K562 (cell line): ENCODE data around the gene NTM. TPM values are rescaled to one million over a fixed set of nuclear protein-coding genes. Genes with fewer than 3 reads are reported as not detected.

Experiments used
- ATAC-seq: fragments of 200-7000 bp; cut with Tn5 transposase; 3 replicates; pipeline ENCODE4 v1.9.1; 2020; ENCODE audit warnings: moderate library complexity
- BruUV-seq: library from RNA; stranded (reverse); fragments of 400-500 nt; replicated peaks from 2 replicates; lab custom pipeline; 2021; lab: Mats Ljungman, UMichigan
- CTCF ChIA-PET: fragments of 300-600 bp; formaldehyde crosslinking; extraction: SDS; loops from one replicate; lab custom pipeline; 2021; ENCODE audit warnings: low intra/inter-chr PET ratio; lab: Yijun Ruan, JAX
- POLR2A ChIA-PET: fragments of 300-600, 350-650 bp; sonication (Branson Sonifier 250); formaldehyde crosslinking; extraction: SDS; loops from one replicate; lab custom pipeline; 2021; ENCODE audit warnings: antibody characterized with exemption, inconsistent platforms; lab: Yijun Ruan, JAX
- DNase-seq, 4 experiments: peaks; one replicate each; pipeline versions ENCODE4 v3.0.0 to v3.0.0-alpha.2; 2011 to 2018; ENCODE audit warnings: low spot score in 3 of 4, mixed read lengths in 3 of 4; ENCODE audit errors: extremely low read depth in 1 of 4
- FAIRE-seq: peaks from 2 replicates; lab custom pipeline; 2011; peaks lifted over from hg19 to GRCh38; lab: Jason Lieb, UNC
- H2AFZ ChIP-seq: 2 replicates; pipeline ENCODE4 v1.6.0; 2011; ENCODE audit warnings: low read depth, low read length, control low read depth, inconsistent platforms
- H3K27ac ChIP-seq: fragments of 200-600 bp; 3 replicates; pipeline ENCODE4 v1.8.0; 2011; ENCODE audit warnings: low read depth, mild to moderate bottlenecking, control low read depth, inconsistent platforms, low read length, moderate library complexity, mixed read lengths; ENCODE audit errors: extremely low read depth
- H3K27me3 ChIP-seq, 2 experiments: fragments of 300-600 bp in 1 of 2; 2 replicates in 1 of 2; 3 replicates in 1 of 2; pipeline versions ENCODE4 v1.6.0 to v1.8.0; 2011; ENCODE audit warnings: inconsistent platforms in 2 of 2, low read length in 2 of 2, mild to moderate bottlenecking in 1 of 2, mixed read lengths in 1 of 2, moderate library complexity in 1 of 2; ENCODE audit not compliant: control insufficient read depth in 2 of 2, insufficient read depth in 2 of 2
- H3K36me3 ChIP-seq: fragments of 300-600 bp; 3 replicates; pipeline ENCODE4 v1.8.0; 2011; ENCODE audit warnings: mild to moderate bottlenecking, low read length, inconsistent platforms; ENCODE audit not compliant: control insufficient read depth, insufficient read depth
- H3K4me1 ChIP-seq, 2 experiments: fragments of 200-600 bp in 1 of 2; replicated peaks in 1 of 2; 2 replicates in 1 of 2; 3 replicates in 1 of 2; pipeline versions ENCODE4 v1.5.1 to v1.8.0; 2011; ENCODE audit warnings: inconsistent platforms in 2 of 2, low read length in 2 of 2, mild to moderate bottlenecking in 1 of 2, mixed read lengths in 1 of 2, moderate library complexity in 1 of 2; ENCODE audit not compliant: control insufficient read depth in 2 of 2, insufficient read depth in 2 of 2
- H3K4me2 ChIP-seq: 2 replicates; pipeline ENCODE4 v1.6.1; 2011; ENCODE audit warnings: low read length, control low read depth, inconsistent platforms, mixed read lengths; ENCODE audit not compliant: insufficient read depth
- H3K4me3 ChIP-seq: fragments of 200-600 bp; sonication (generic), shearing (Covaris generic); 2 replicates; pipeline ENCODE4 v1.5.1; 2016; ENCODE audit warnings: control low read depth, inconsistent platforms
- H3K79me2 ChIP-seq: fragments of 200-600 bp; 3 replicates; pipeline ENCODE4 v1.8.0; 2011; ENCODE audit warnings: low read length, inconsistent platforms; ENCODE audit not compliant: control insufficient read depth, insufficient read depth
- H3K9ac ChIP-seq, 2 experiments: 2 replicates each; pipeline versions ENCODE4 v1.6.0 to v1.6.1; 2011; ENCODE audit warnings: low read depth in 2 of 2, low read length in 2 of 2, control low read depth in 1 of 2, inconsistent platforms in 1 of 2, mild to moderate bottlenecking in 1 of 2, mixed read lengths in 1 of 2; ENCODE audit not compliant: insufficient read depth in 1 of 2
- H3K9me1 ChIP-seq: one replicate; pipeline ENCODE4 v1.6.0; 2011; ENCODE audit warnings: inconsistent platforms, mild to moderate bottlenecking, low read length, moderate library complexity; ENCODE audit not compliant: control insufficient read depth, insufficient read depth
- H3K9me3 ChIP-seq: replicated peaks from 2 replicates; pipeline ENCODE4 v1.5.1; 2011; ENCODE audit warnings: low read depth, low read length, inconsistent platforms; ENCODE audit not compliant: control insufficient read depth, insufficient read depth
- H4K20me1 ChIP-seq: replicated peaks from 2 replicates; pipeline ENCODE4 v1.6.1; 2011; ENCODE audit warnings: low read length, inconsistent platforms, mixed read lengths; ENCODE audit not compliant: control insufficient read depth, insufficient read depth
- HOMEZ ChIP-seq: fragments of 250-450 bp; sonication (Bioruptor Pico); IDR thresholded peaks from 2 replicates; pipeline ENCODE4 v1.4.0; 2020; ENCODE audit warnings: mild to moderate bottlenecking, moderate library complexity
- HOXB6 ChIP-seq: fragments of 250-450 bp; sonication (Bioruptor Pico); IDR thresholded peaks from 2 replicates; pipeline ENCODE4 v1.5.1; 2022; ENCODE audit warnings: mild to moderate bottlenecking, borderline replicate concordance
- NFIC ChIP-seq: fragments of 450-650 bp; IDR thresholded peaks from 2 replicates; pipeline ENCODE4 v1.6.1; 2017; ENCODE audit warnings: mild to moderate bottlenecking, inconsistent platforms
- OTX1 ChIP-seq: fragments of 450-650 bp; formaldehyde crosslinking; IDR thresholded peaks from 2 replicates; pipeline ENCODE4 v1.4.0; 2022; ENCODE audit warnings: mild to moderate bottlenecking
- RBBP5 ChIP-seq: fragments of 200-600 bp; sonication (generic); IDR thresholded peaks from 2 replicates; pipeline ENCODE4 v1.6.1; 2012; ENCODE audit warnings: borderline replicate concordance, mild to moderate bottlenecking, low read length, control low read depth, inconsistent platforms; ENCODE audit not compliant: insufficient read depth, poor library complexity, severe bottlenecking
- RHOXF2B ChIP-seq: fragments of 250-450 bp; sonication (Bioruptor Pico); conservative IDR thresholded peaks from 2 replicates; pipeline ENCODE4 v1.5.1; 2021
- ZEB2 ChIP-seq: fragments of 450-650 bp; IDR thresholded peaks from 2 replicates; pipeline ENCODE4 v1.6.1; 2016
- WGBS: fragments of 100-300 bp; shearing (Covaris generic); methylation state at CpG from one replicate; pipeline ENCODE4 v1.1.6; 2016; ENCODE audit warnings: low coverage, mixed read lengths; ENCODE audit not compliant: insufficient coverage; ENCODE audit errors: missing lambda C conversion rate; 5-methylcytosine and 5-hydroxymethylcytosine counted together
- in situ Hi-C: fragments of 300-500 bp; cut with MboI; formaldehyde crosslinking; loops from 4 replicates; pipeline ENCODE4 v1.15.0; 2018; ENCODE audit warnings: inconsistent platforms, mixed read lengths
- intact Hi-C: fragments of 100-400 bp; cut with micrococcal nuclease; formaldehyde crosslinking; loops from 2 replicates; pipeline ENCODE4 v1.14.2; 2022
- polyA plus RNA-seq, 8 experiments: library from polyadenylated mRNA; depleted of rRNA in 4 of 8; stranded (reverse) in 5 of 8; unstranded in 3 of 8; fragments of >200 nt; fragmentation: Nextera tagmentation in 2 of 8; fragmentation: Illumina TruSeq in 1 of 8; extraction: Ambion mirVana in 2 of 8; extraction: Trizol in 1 of 8; gene quantifications; 2 replicates each; pipeline versions ENCODE4 v1.2.1 to v1.2.3, GENCODE V29; 2011 to 2014; ENCODE audit warnings: inconsistent platforms in 1 of 8, missing spikeins in 1 of 8
- total RNA-seq, 7 experiments: library from RNA; depleted of rRNA in 6 of 7; stranded (reverse); fragments of >200 nt in 6 of 7; fragmentation: Illumina TruSeq in 2 of 7; extraction: Trizol in 2 of 7; gene quantifications; 2 replicates each; pipeline versions ENCODE4 v1.2.1 to v1.2.3, GENCODE V29; 2011 to 2021; ENCODE audit warnings: low replicate concordance in 1 of 7

Gene NTM
- total and polyA plus RNA-seq, 9 of the 15 experiments (the other 6 are each of a cell fraction or from before 2014, with no cell fraction given): not detected

GRCh38 chr11:131530407-131530806 is 160.0 kb downstream of the NTM start (continued):
- TF ChIP-seq RBBP5 (no peak), RHOXF2B (CRISPR knock-in tag) (no peak), OTX1 (no peak), ZEB2 (no peak), HOMEZ (no peak), HOXB6 (no peak)

DNA sequence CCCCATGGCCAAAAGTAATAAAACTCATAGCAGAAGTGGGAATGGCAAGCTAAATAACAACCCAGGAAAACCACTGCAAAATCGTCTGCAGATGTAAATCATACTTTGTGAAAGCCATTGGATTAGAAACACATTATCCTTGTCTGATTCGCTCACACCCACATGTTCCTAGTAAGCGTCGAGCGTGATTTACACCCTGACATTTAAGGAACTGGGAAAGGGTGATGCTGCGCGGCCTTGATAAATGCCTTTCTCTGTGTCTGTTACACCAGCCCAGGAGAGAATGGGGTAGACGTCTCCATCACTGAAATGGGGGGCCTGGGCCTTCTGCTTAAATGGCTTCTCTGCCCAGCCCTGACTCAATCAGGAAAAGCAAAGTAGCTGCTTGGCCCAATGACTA is 162.7 kb downstream of the NTM start:
- no peak for ATAC-seq
- no peak for TF ChIP-seq NFIC
- 0% methylated on average over 8 of the region's 8 CpGs for WGBS

More for the DNA sequence above, 162.7 kb downstream of the NTM start:
- Histone ChIP-seq H3K4me2 (no peak overlapping the region), H4K20me1 (0 out of 2 replicates have a peak, but pooled peaks cover 4% of the 10 kb centered on the region), H3K4me3 (no peak overlapping the region), H2AFZ (no peak overlapping the region), H3K4me1 (no peaks in the 10 kb centered on the region), H3K27me3 (no peaks in the 10 kb centered on the region), H3K9me3 (no peaks in the 10 kb centered on the region), H3K9ac (no peak overlapping the region), H3K36me3 (no peaks in the 10 kb centered on the region), H3K27ac (no peak overlapping the region), H3K79me2 (no peaks in the 10 kb centered on the region), H3K9me1 (no peaks in the 10 kb centered on the region)
- CTCF ChIA-PET: no interaction called here
- in situ Hi-C loops: no loop called here
- BruUV-seq: no TSS peak
- FAIRE-seq: no peak
- intact Hi-C loops: no loop called here
- POLR2A ChIA-PET: no interaction called here
- no peak for DNase-seq
